H9 (cell line): ENCODE measurements around the gene PTPRK. TPM values are rescaled to one million over a fixed set of nuclear protein-coding genes. Genes with fewer than 3 reads are reported as not detected.

Experiments
- DNase-seq: peaks from one replicate; pipeline ENCODE4 v3.0.0-alpha.2; 2017
- H2AFZ ChIP-seq: one replicate; pipeline ENCODE4 v1.6.1; 2013; ENCODE audit warnings: mild to moderate bottlenecking, low read length, control low read depth, moderate library complexity
- H2AK5ac ChIP-seq: 2 replicates; pipeline ENCODE4 v1.6.1; 2013; ENCODE audit warnings: low read length, control low read depth, mixed read lengths; ENCODE audit not compliant: insufficient read length
- H2BK120ac ChIP-seq: one replicate; pipeline ENCODE4 v1.6.1; 2013; ENCODE audit warnings: low read depth, mild to moderate bottlenecking, low read length, control low read depth, inconsistent platforms; ENCODE audit not compliant: poor library complexity, severe bottlenecking
- H2BK12ac ChIP-seq: 2 replicates; pipeline ENCODE4 v1.6.1; 2013; ENCODE audit warnings: low read length, control low read depth, mixed read lengths, low read depth; ENCODE audit not compliant: insufficient read length
- H2BK15ac ChIP-seq: 2 replicates; pipeline ENCODE4 v1.6.1; 2013; ENCODE audit warnings: low read depth, low read length, control low read depth
- H2BK20ac ChIP-seq: one replicate; pipeline ENCODE4 v1.6.1; 2013; ENCODE audit warnings: low read depth, mild to moderate bottlenecking, low read length, control low read depth, inconsistent platforms; ENCODE audit not compliant: poor library complexity, severe bottlenecking
- H2BK5ac ChIP-seq: 2 replicates; pipeline ENCODE4 v1.6.1; 2013; ENCODE audit warnings: low read length, control low read depth, mixed read lengths; ENCODE audit not compliant: insufficient read length
- H3K14ac ChIP-seq: 2 replicates; pipeline ENCODE4 v1.6.1; 2013; ENCODE audit warnings: low read length, control low read depth; ENCODE audit not compliant: insufficient read depth
- H3K18ac ChIP-seq: 2 replicates; pipeline ENCODE4 v1.6.1; 2013; ENCODE audit warnings: low read depth, mild to moderate bottlenecking, mixed read lengths, low read length, control low read depth; ENCODE audit not compliant: insufficient read length
- H3K23ac ChIP-seq: 2 replicates; pipeline ENCODE4 v1.6.1; 2013; ENCODE audit warnings: low read length, control low read depth, mixed read lengths, low read depth; ENCODE audit not compliant: insufficient read length
- H3K23me2 ChIP-seq: 2 replicates; pipeline ENCODE4 v1.6.1; 2013; ENCODE audit warnings: low read depth, mild to moderate bottlenecking, mixed read lengths, low read length, control low read depth; ENCODE audit not compliant: insufficient read length, poor library complexity, severe bottlenecking
- H3K27ac ChIP-seq: 2 replicates; pipeline ENCODE4 v1.5.1; 2013; ENCODE audit warnings: low read length, control low read depth, mixed read lengths, low read depth; ENCODE audit not compliant: insufficient read length
- H3K27me3 ChIP-seq: 2 replicates; pipeline ENCODE4 v1.6.1; 2013; ENCODE audit warnings: low read length, control low read depth, inconsistent platforms; ENCODE audit not compliant: insufficient read depth
- H3K4ac ChIP-seq: 2 replicates; pipeline ENCODE4 v1.6.1; 2013; ENCODE audit warnings: low read depth, mild to moderate bottlenecking, control low read depth, inconsistent platforms, low read length, moderate library complexity
- H3K4me1 ChIP-seq: 2 replicates; pipeline ENCODE4 v1.6.1; 2013; ENCODE audit warnings: low read length, control low read depth, inconsistent platforms; ENCODE audit not compliant: insufficient read depth
- H3K4me2 ChIP-seq: 2 replicates; pipeline ENCODE4 v1.6.1; 2013; ENCODE audit warnings: low read length, control low read depth, mixed read lengths; ENCODE audit not compliant: insufficient read length, insufficient read depth
- H3K56ac ChIP-seq: 2 replicates; pipeline ENCODE4 v1.6.1; 2013; ENCODE audit warnings: low read depth, mild to moderate bottlenecking, mixed read lengths, low read length, control low read depth; ENCODE audit not compliant: insufficient read length
- H3K79me1 ChIP-seq: 2 replicates; pipeline ENCODE4 v1.6.1; 2013; ENCODE audit warnings: low read depth, mild to moderate bottlenecking, moderate library complexity, low read length, control low read depth, inconsistent platforms; ENCODE audit not compliant: insufficient read depth, poor library complexity, severe bottlenecking
- H3K79me2 ChIP-seq: 2 replicates; pipeline ENCODE4 v1.6.1; 2013; ENCODE audit warnings: low read length, control low read depth, inconsistent platforms; ENCODE audit not compliant: insufficient read depth
- H3K9ac ChIP-seq: 2 replicates; pipeline ENCODE4 v1.6.1; 2013; ENCODE audit warnings: low read length, control low read depth, mixed read lengths; ENCODE audit not compliant: insufficient read length; ENCODE audit errors: extremely low read depth
- H3K9me3 ChIP-seq: one replicate; pipeline ENCODE4 v1.6.1; 2013; ENCODE audit warnings: low read depth, low read length, inconsistent platforms; ENCODE audit not compliant: control insufficient read depth
- H3T11ph ChIP-seq: one replicate; pipeline ENCODE4 v1.6.1; 2013; ENCODE audit warnings: mild to moderate bottlenecking, low read length, control low read depth, inconsistent platforms
- H4K20me1 ChIP-seq: one replicate; pipeline ENCODE4 v1.6.1; 2013; ENCODE audit not compliant: control insufficient read depth, insufficient read length, insufficient read depth
- H4K5ac ChIP-seq: 2 replicates; pipeline ENCODE4 v1.6.1; 2013; ENCODE audit warnings: low read depth, mild to moderate bottlenecking, mixed read lengths, low read length, control low read depth; ENCODE audit not compliant: insufficient read length
- H4K8ac ChIP-seq: replicated peaks from 2 replicates; pipeline ENCODE4 v1.6.1; 2013; ENCODE audit warnings: low read length, control low read depth, mixed read lengths, low read depth; ENCODE audit not compliant: insufficient read length
- H4K91ac ChIP-seq: 2 replicates; pipeline ENCODE4 v1.6.1; 2013; ENCODE audit warnings: low read depth, mild to moderate bottlenecking, moderate library complexity, mixed read lengths, low read length, control low read depth; ENCODE audit not compliant: insufficient read length
- H3K27ac Mint-ChIP-seq, 3 experiments: 2 replicates in 2 of 3; 3 replicates in 1 of 3; pipeline ENCODE4 v1.8.0; 2020 to 2021; ENCODE audit warnings: mixed read lengths in 3 of 3, mild to moderate bottlenecking in 1 of 3, moderate library complexity in 1 of 3
- H3K27me3 Mint-ChIP-seq: 2 replicates; pipeline ENCODE4 v1.8.0; 2021; ENCODE audit warnings: low read depth, mild to moderate bottlenecking, moderate library complexity, mixed read lengths
- H3K36me3 Mint-ChIP-seq, 3 experiments: 2 replicates in 2 of 3; 3 replicates in 1 of 3; pipeline ENCODE4 v1.8.0; 2020 to 2021; ENCODE audit warnings: low read depth in 3 of 3, mixed read lengths in 3 of 3; ENCODE audit not compliant: insufficient read depth in 1 of 3
- H3K4me1 Mint-ChIP-seq, 2 experiments: 2 replicates each; pipeline ENCODE4 v1.8.0; 2020; ENCODE audit warnings: mixed read lengths in 2 of 2
- H3K4me3 Mint-ChIP-seq, 2 experiments: 2 replicates in 1 of 2; 3 replicates in 1 of 2; pipeline ENCODE4 v1.8.0; 2020 to 2021; ENCODE audit warnings: mild to moderate bottlenecking in 2 of 2, mixed read lengths in 2 of 2, moderate library complexity in 1 of 2
- H3K9me3 Mint-ChIP-seq, 2 experiments: 2 replicates in 1 of 2; 3 replicates in 1 of 2; pipeline ENCODE4 v1.8.0; 2020; ENCODE audit warnings: mild to moderate bottlenecking in 2 of 2, mixed read lengths in 2 of 2, moderate library complexity in 1 of 2
- CTCF ChIP-seq: fragments of 200-600 bp; sonication (generic); conservative IDR thresholded peaks from 3 replicates; pipeline ENCODE4 v1.8.0; 2021; ENCODE audit warnings: antibody characterized with exemption, mild to moderate bottlenecking
- total RNA-seq: library from RNA; stranded (reverse); gene quantifications from 2 replicates; pipeline ENCODE4 v1.2.1, GENCODE V29; 2021

PTPRK gene
- total RNA-seq, 1 experiment from 2014 or later = 47.9 TPM

GRCh38 chr6:128307671-128308070, 212.7 kb downstream of the PTPRK start:
- H3K36me3 Mint-ChIP-seq = peaks cover 3 to 4% (median 3%) of the 10 kb centered on the region in 3 experiments; a peak in 5 of 7 replicates
- Histone ChIP-seq H2BK15ac (no peak overlapping the region), H3K27me3 (no peaks in the 10 kb centered on the region)

More at GRCh38 chr6:128307671-128308070, 212.7 kb downstream of the PTPRK start:
- Histone ChIP-seq H3K4ac (no peak overlapping the region), H2AFZ (no peak overlapping the region), H2BK20ac (no peak overlapping the region), H3T11ph (no peak overlapping the region), H3K56ac (no peak overlapping the region), H2AK5ac (no peak overlapping the region), H3K18ac (no peak overlapping the region), H3K14ac (no peak overlapping the region), H3K23ac (no peak overlapping the region), H3K23me2 (no peaks in the 10 kb centered on the region), H2BK120ac (no peak overlapping the region), H3K27ac (no peak overlapping the region), H3K9me3 (no peaks in the 10 kb centered on the region), H3K9ac (no peak overlapping the region), H3K79me1 (peaks cover 5% of the 10 kb centered on the region), H3K4me2 (no peak overlapping the region), H4K8ac (no peak overlapping the region), H3K79me2 (peaks cover 4% of the 10 kb centered on the region; the same call in 1 of the 2 replicates), H4K91ac (no peak overlapping the region), H2BK12ac (no peak overlapping the region), H2BK5ac (no peak overlapping the region), H3K4me1 (no peaks in the 10 kb centered on the region; the same call in 1 of the 2 replicates), H4K20me1 (no peaks in the 10 kb centered on the region), H4K5ac (no peak overlapping the region)
- Mint-ChIP-seq H3K4me1 (peaks cover 16 to 21% of the 10 kb centered on the region in 2 experiments), H3K9me3 (peaks cover 0 to 2% of the 10 kb centered on the region in 2 experiments; a peak in 2 of 5 replicates), H3K27me3 (no peaks in the 10 kb centered on the region), H3K4me3 (no peak overlapping the region), H3K27ac (no peak overlapping the region)
- DNase-seq = no peak
- TF ChIP-seq CTCF = no peak
